HUDEP-2 (cell line): Measurements from ENCODE around the gene C20orf173.

Source experiments
- DNase-seq, 76 experiments: peaks; one replicate each; lab custom pipeline; 2025; ENCODE audit not compliant: unreplicated experiment in 76 of 76; lab: John Stamatoyannopoulos, UW

C20orf173 gene

GRCh38 chr20:35510951-35511735, 18.3 kb downstream of the C20orf173 start:
- no peak for DNase-seq

GRCh38 chr20:35508493-35509218, 20.8 kb downstream of the C20orf173 start:
- no peak for DNase-seq

GRCh38 chr20:35506872-35507638, 22.4 kb downstream of the C20orf173 start:
- DNase-seq = no peak

- DNase-seq = no peak
These were observed 23.3 kb downstream of the C20orf173 start for GRCh38 chr20:35506179-35506578.

GRCh38 chr20:35504751-35505150, 24.7 kb downstream of the C20orf173 start:
- DNase-seq = no peak

GRCh38 chr20:35503841-35504561, 25.5 kb downstream of the C20orf173 start:
- DNase-seq = no peak

- no peak for DNase-seq
These were observed 26.2 kb downstream of the C20orf173 start for GRCh38 chr20:35503281-35503680.

GRCh38 chr20:35502352-35502751, 27.1 kb downstream of the C20orf173 start:
- no peak for DNase-seq

- no peak for DNase-seq
These were observed 30.2 kb downstream of the C20orf173 start for GRCh38 chr20:35499271-35499670.

- no peak for DNase-seq
These were observed 31.7 kb downstream of the C20orf173 start for GRCh38 chr20:35497780-35498189.

GRCh38 chr20:35497320-35497719, 32.1 kb downstream of the C20orf173 start:
- no peak for DNase-seq

GRCh38 chr20:35496481-35496880, 33.0 kb downstream of the C20orf173 start:
- DNase-seq = no peak

GRCh38 chr20:35492352-35492751, 37.1 kb downstream of the C20orf173 start:
- no peak for DNase-seq

GRCh38 chr20:35491823-35492222, 37.6 kb downstream of the C20orf173 start:
- DNase-seq = no peak

GRCh38 chr20:35490736-35491181, 38.7 kb downstream of the C20orf173 start:
- no peak for DNase-seq

- DNase-seq = no peak
These were observed 39.7 kb downstream of the C20orf173 start for GRCh38 chr20:35489717-35490116.

GRCh38 chr20:35487479-35487878, 42.0 kb downstream of the C20orf173 start:
- DNase-seq = no peak

- no peak for DNase-seq
These were observed 49.7 kb downstream of the C20orf173 start for GRCh38 chr20:35479798-35480197.

GRCh38 chr20:35478804-35479472, 50.5 kb downstream of the C20orf173 start:
- DNase-seq = peak in 3 of 76 experiments; percentile 11 to 20 (median 14)
